Measurements from ENCODE around the gene CHRM4.
A peak's percentile ranks its signal among the peaks of the same experiment; 100 is the strongest.

CHRM4 gene

DNA sequence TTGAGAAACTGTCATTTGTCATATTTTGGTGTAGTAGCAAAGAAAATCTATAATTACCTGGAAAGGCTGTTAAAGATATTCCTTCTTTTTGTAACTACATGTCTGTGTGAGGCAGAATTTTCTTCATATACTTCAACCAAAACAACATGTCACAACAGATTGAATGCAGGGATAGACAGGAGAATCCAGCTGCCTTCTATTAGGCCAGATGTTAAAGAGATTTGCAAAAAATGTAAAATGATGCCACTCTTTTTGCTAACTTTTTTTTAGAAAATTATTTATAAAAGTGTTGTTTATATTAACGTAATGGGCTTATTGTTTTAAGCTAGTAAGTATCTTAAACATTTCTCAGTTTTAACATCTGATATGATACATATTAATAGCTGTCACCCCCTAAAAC, 31.6 kb downstream of the CHRM4 start:
- TF ChIP-seq, protein P1, sequence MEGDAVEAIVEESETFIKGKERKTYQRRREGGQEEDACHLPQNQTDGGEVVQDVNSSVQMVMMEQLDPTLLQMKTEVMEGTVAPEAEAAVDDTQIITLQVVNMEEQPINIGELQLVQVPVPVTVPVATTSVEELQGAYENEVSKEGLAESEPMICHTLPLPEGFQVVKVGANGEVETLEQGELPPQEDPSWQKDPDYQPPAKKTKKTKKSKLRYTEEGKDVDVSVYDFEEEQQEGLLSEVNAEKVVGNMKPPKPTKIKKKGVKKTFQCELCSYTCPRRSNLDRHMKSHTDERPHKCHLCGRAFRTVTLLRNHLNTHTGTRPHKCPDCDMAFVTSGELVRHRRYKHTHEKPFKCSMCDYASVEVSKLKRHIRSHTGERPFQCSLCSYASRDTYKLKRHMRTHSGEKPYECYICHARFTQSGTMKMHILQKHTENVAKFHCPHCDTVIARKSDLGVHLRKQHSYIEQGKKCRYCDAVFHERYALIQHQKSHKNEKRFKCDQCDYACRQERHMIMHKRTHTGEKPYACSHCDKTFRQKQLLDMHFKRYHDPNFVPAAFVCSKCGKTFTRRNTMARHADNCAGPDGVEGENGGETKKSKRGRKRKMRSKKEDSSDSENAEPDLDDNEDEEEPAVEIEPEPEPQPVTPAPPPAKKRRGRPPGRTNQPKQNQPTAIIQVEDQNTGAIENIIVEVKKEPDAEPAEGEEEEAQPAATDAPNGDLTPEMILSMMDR (IDR thresholded peaks at IDR 0.05; ENCODE audit: borderline replicate concordance, insufficient read depth, low read depth, low read length) = no peak
- H3K4me3 ChIP-seq (ENCODE audit: low read depth, low read length) = no peak overlapping the region

DNA sequence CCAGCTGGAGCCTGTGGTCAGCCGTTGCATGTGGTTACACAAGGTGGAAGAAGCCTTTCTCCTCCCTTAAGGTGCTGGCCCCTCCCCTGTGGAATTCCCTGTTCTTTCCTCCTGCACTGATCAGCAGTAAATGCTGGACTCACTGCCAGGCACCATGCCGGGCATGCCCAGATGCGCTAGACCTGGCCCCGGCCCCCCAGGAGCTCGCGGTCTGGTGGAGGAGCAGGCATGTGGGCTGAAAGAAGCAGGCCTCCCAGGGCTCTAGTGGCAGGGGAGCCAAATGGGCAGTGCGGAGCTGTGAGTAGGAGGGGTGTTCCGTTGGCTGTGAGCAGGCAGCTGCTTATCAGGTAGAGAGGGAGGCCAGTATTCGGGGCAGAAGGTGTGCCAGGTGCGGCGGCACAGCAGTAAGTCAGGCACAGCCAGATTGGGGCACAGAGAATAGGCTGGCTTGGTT, 34.1 kb downstream of the CHRM4 start:
- H3K4me3 ChIP-seq (ENCODE audit: low read depth, low read length) = no peak overlapping the region
- TF ChIP-seq, protein P1 (IDR thresholded peaks at IDR 0.05; ENCODE audit: borderline replicate concordance, insufficient read depth, low read depth, low read length) = no peak

DNA sequence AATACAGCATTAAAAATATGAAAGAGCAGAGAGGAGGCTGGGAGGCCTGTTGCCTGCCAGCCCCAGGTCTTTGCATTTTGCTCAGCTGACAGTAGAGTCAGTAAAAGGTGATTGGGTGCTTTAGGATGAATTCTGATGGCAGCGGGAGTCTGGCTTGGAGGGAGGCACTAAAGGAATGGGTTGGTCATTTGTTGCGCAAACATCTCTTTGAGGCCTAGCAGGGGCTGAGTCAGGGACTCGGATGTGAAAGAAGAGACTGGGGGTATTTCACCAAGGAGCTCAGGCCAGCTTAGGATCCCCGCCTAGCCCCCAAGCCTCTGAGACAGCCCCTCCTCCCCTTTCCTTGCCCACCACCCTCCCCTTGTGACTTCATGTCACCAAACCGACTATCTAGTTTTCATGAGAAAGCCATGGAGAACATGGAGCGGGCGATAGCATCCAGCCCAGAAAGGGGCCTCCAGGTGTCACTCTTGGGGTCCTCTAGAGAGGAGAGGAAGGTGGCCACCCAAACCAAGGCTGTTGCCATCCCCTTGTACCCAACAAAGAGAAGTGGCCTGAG, 34.6 kb downstream of the CHRM4 start:
- TF ChIP-seq, protein P1 (IDR thresholded peaks at IDR 0.05; ENCODE audit: borderline replicate concordance, insufficient read depth, low read depth, low read length) = no peak
- no peak overlapping the region for H3K4me3 ChIP-seq (ENCODE audit: low read depth, low read length)

GRCh38 chr11:46353698-46354097, 37.9 kb downstream of the CHRM4 start:
- TF ChIP-seq, protein P1 (IDR thresholded peaks at IDR 0.05; ENCODE audit: borderline replicate concordance, insufficient read depth, low read depth, low read length) = no peak
- no peak overlapping the region for H3K4me3 ChIP-seq (ENCODE audit: low read depth, low read length)

DNA sequence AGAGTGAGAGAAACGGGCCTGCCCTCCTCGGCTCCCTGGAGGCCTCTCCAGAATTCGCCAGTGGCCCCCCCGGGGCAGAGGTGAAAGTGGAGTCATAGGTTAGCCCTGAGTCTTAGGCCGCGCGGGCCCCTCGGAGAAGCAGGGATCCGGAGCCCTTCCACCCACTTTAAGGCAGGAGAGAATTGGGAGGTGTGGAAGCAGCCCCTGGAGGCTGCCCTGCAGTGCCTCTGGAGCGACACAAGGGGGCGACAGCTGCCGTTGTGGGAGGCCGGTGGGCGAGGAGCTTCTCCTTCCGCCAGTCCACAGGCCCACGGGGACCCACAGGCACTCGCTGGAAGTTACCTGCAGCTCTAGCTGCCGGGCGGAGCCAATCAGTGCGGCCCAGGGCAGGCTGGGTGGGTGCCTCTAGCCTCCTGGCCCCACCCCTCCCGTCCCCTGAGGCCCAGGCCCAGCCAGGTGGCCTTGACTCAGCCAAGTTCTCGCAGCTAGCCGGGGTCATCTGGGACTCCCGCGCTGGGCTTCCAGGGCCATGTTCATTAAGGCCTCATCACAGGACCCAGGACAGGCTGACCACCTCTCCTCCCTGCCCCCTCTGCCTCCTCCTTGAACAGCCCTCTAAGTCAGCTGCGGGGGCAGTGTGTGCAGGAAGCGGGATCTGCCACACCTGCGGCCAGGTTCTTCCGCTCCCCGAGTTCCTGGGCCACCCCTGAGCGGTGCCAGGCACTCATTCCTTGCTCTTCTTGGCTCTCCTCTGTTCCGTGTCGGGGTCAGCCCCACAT, 39.3 kb downstream of the CHRM4 start:
- no peak overlapping the region for H3K4me3 ChIP-seq (ENCODE audit: low read depth, low read length)
- TF ChIP-seq, protein P1 (IDR thresholded peaks at IDR 0.05; ENCODE audit: borderline replicate concordance, insufficient read depth, low read depth, low read length) = peak; percentile 97

- TF ChIP-seq, protein P1 (IDR thresholded peaks at IDR 0.05; ENCODE audit: borderline replicate concordance, insufficient read depth, low read depth, low read length) = no peak
- no peak overlapping the region for H3K4me3 ChIP-seq (ENCODE audit: low read depth, low read length)
These were observed 40.0 kb downstream of the CHRM4 start for GRCh38 chr11:46351606-46352005.

GRCh38 chr11:46351148-46351547, 40.4 kb downstream of the CHRM4 start:
- TF ChIP-seq, protein P1 (IDR thresholded peaks at IDR 0.05; ENCODE audit: borderline replicate concordance, insufficient read depth, low read depth, low read length) = no peak

More at GRCh38 chr11:46351148-46351547, 40.4 kb downstream of the CHRM4 start:
- no peak overlapping the region for H3K4me3 ChIP-seq (ENCODE audit: low read depth, low read length)

Measured in GM12875 (cell line).